ENCODE results near the gene ACACA. TPM values are rescaled to one million over a fixed set of nuclear protein-coding genes. Genes with fewer than 3 reads are reported as not detected.
A peak's percentile ranks its signal among the peaks of the same experiment; 100 is the strongest.

Gene ACACA
- total and polyA plus RNA-seq, 2 donors (not counting 3 experiments of a cell fraction or from before 2014, with no cell fraction given) = 55.3 to 124 TPM

- peak overlapping the region; percentile 83 for H3K4me2 ChIP-seq (ENCODE audit: insufficient read depth, low read length)
- peaks cover 35% of the 10 kb centered on the region for H3K4me1 ChIP-seq (ENCODE audit: control insufficient read depth, extremely low read depth, insufficient read depth, low read length)
- no peaks in the 10 kb centered on the region for H3K9me3 ChIP-seq (replicated peaks; ENCODE audit: control insufficient read depth, insufficient read depth, low read length)
- TF ChIP-seq MYC (IDR thresholded peaks at IDR 0.05; ENCODE audit: low read depth, low read length) (no peak), POLR2AphosphoS5 (IDR thresholded peaks at IDR 0.05; ENCODE audit: insufficient read depth, low read depth, low read length) (no peak), CTCF (IDR thresholded peaks at IDR 0.05; ENCODE audit: extremely low read depth in 1 of 2, insufficient read depth in 1 of 2, low read depth in 1 of 2, low read length in 2 of 2) (no peak), MAX (IDR thresholded peaks at IDR 0.05; ENCODE audit: insufficient read depth, insufficient read length) (no peak), JUN (IDR thresholded peaks at IDR 0.05; ENCODE audit: borderline replicate concordance, insufficient read depth, insufficient read length, low read depth) (no peak), GATA2 (IDR thresholded peaks at IDR 0.05; ENCODE audit: insufficient read depth, insufficient read length, low read depth, low read length) (no peak), FOS (IDR thresholded peaks at IDR 0.05; ENCODE audit: borderline replicate concordance, insufficient read depth, low read length) (no peak), POLR2A (IDR thresholded peaks at IDR 0.05; ENCODE audit: low read depth, low read length) (no peak)
- ChIA-PET POLR2A (no interaction called here), CTCF (interaction anchor here (0.8 to 1.7 kb wide), 13 partner anchors 9 to 552 kb away, joined by 3 to 12 read pairs (median 4); no protein-coding TSS in a partner anchor)
- no peaks in the 10 kb centered on the region for H3K79me2 ChIP-seq (ENCODE audit: control insufficient read depth, insufficient read depth, low read length)
- H3K36me3 ChIP-seq (ENCODE audit: control insufficient read depth in 2 of 2, extremely low read depth in 1 of 2, insufficient read depth in 2 of 2, low read length in 2 of 2) = peaks cover 4 to 6% of the 10 kb centered on the region in 2 experiments
- intact Hi-C loops (cut with micrococcal nuclease) (no loop called here), dilution Hi-C loops (cut with MboI; ENCODE audit: extremely low pct_ligation_motif_present, low sequenced_read_pairs) (no loop called here)
- DNase-seq (ENCODE audit: low read depth, low spot score) (no peak), FAIRE-seq (no peak)
- H3K4me3 ChIP-seq (replicated peaks in 1 of 3; ENCODE audit: insufficient read depth in 1 of 3, low read depth in 1 of 3, low read length in 3 of 3) = no peak overlapping the region
- peak overlapping the region; percentile 48 for H3K9ac ChIP-seq (replicated peaks; ENCODE audit: extremely low read depth, insufficient read depth, low read length)
- H3K9me1 ChIP-seq (replicated peaks; ENCODE audit: control insufficient read depth, extremely low read depth, insufficient read depth, low read length) = no peaks in the 10 kb centered on the region
- H3K27ac ChIP-seq (ENCODE audit: insufficient read depth, low read depth, low read length) = peak overlapping the region; percentile 67
- H3K27me3 ChIP-seq (ENCODE audit: control insufficient read depth in 2 of 2, insufficient read depth in 2 of 2, low read length in 2 of 2) = no peaks in the 10 kb centered on the region
- no peaks in the 10 kb centered on the region for H4K20me1 ChIP-seq (replicated peaks; ENCODE audit: control insufficient read depth, extremely low read depth, insufficient read depth, low read length)
- TSS peak; percentile 49 for BruUV-seq (replicated peaks)
- H2AFZ ChIP-seq (ENCODE audit: low read depth, low read length) = no peak overlapping the region
Measured at GRCh38 chr17:37180376-37180775, 226.3 kb downstream of the ACACA start.

All from endothelial cell of umbilical vein (primary cell).